Measurements from ENCODE around the gene SH3TC2.

GRCh38 chr5:149014571-149015031 lies 48.3 kb downstream of the SH3TC2 start:
- TF ChIP-seq, protein P1, sequence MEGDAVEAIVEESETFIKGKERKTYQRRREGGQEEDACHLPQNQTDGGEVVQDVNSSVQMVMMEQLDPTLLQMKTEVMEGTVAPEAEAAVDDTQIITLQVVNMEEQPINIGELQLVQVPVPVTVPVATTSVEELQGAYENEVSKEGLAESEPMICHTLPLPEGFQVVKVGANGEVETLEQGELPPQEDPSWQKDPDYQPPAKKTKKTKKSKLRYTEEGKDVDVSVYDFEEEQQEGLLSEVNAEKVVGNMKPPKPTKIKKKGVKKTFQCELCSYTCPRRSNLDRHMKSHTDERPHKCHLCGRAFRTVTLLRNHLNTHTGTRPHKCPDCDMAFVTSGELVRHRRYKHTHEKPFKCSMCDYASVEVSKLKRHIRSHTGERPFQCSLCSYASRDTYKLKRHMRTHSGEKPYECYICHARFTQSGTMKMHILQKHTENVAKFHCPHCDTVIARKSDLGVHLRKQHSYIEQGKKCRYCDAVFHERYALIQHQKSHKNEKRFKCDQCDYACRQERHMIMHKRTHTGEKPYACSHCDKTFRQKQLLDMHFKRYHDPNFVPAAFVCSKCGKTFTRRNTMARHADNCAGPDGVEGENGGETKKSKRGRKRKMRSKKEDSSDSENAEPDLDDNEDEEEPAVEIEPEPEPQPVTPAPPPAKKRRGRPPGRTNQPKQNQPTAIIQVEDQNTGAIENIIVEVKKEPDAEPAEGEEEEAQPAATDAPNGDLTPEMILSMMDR (conservative IDR thresholded peaks at IDR 0.05; ENCODE audit: low read depth, low read length), result no peak
- TF ChIP-seq EZH2 (IDR thresholded peaks at IDR 0.05; ENCODE audit: low read length, unreplicated experiment), result no peak
